Stomach (tissue), 4 donors: ENCODE data around the gene DSG4.

Experiments used
- CTCF ChIP-seq, 7 experiments: fragments of 450-650 bp in 4 of 7; fragments of 200-600 bp in 3 of 7; sonication (generic) in 3 of 7; IDR thresholded peaks; one replicate each; pipeline ENCODE4 v1.5.1; 2016 to 2019; ENCODE audit warnings: antibody characterized with exemption in 7 of 7, control low read depth in 2 of 7, mild to moderate bottlenecking in 1 of 7
- EP300 ChIP-seq: sonication (generic); formaldehyde crosslinking; IDR thresholded peaks from one replicate; pipeline ENCODE4 v1.6.1; 2017; ENCODE audit warnings: antibody characterized with exemption
- POLR2A ChIP-seq, 4 donors: fragments of 450-650 bp; IDR thresholded peaks; one replicate each; pipeline ENCODE4 v1.6.1; 2016; ENCODE audit warnings: antibody characterized with exemption in 4 of 4, control low read depth in 2 of 4, mild to moderate bottlenecking in 1 of 4, moderate library complexity in 1 of 4

GRCh38 chr18:31445908-31446307 lies 69.3 kb downstream of the DSG4 start:
- TF ChIP-seq CTCF (IDR thresholded peaks at IDR 0.05) (no peak), POLR2A (IDR thresholded peaks at IDR 0.05) (no peak), EP300 (no peak)
